Astrocyte (in vitro differentiated cells and primary cell): ENCODE data around the gene NFATC3.

ENCODE experiments used
- CTCF ChIP-seq: IDR thresholded peaks from 2 replicates; pipeline ENCODE4 v1.5.1; 2011; ENCODE audit warnings: low read depth, mild to moderate bottlenecking, inconsistent platforms, low read length, moderate library complexity; ENCODE audit not compliant: insufficient read depth
- EZH2 ChIP-seq: IDR thresholded peaks from 2 replicates; pipeline ENCODE4 v1.6.1; 2012; ENCODE audit warnings: mild to moderate bottlenecking, low read length, inconsistent platforms; ENCODE audit not compliant: insufficient read depth

GRCh38 chr16:68131813-68132706, 46.9 kb downstream of the NFATC3 start:
- TF ChIP-seq EZH2 = no peak
- no peak for TF ChIP-seq CTCF
